CD14-positive monocyte (primary cell): ENCODE results near the gene BRD8. TPM values are rescaled to one million over a fixed set of nuclear protein-coding genes. Genes with fewer than 3 reads are reported as not detected.

Source experiments
- DNase-seq, 3 donors: peaks; one replicate each; pipeline ENCODE4 v3.0.0-alpha.2; 2011 to 2022
- H2AFZ ChIP-seq: 2 replicates; pipeline ENCODE4 v1.6.0; 2012; ENCODE audit warnings: mild to moderate bottlenecking, low read depth, low read length, inconsistent platforms; ENCODE audit not compliant: insufficient read depth, poor library complexity, severe bottlenecking
- H3K27ac ChIP-seq, 2 donors: 1 replicate in 1 of 2; 2 replicates in 1 of 2; pipeline ENCODE4 v1.5.1; 2012 to 2013; ENCODE audit warnings: low read length in 2 of 2, control low read depth in 1 of 2, inconsistent platforms in 1 of 2, low read depth in 1 of 2, mild to moderate bottlenecking in 1 of 2
- H3K27me3 ChIP-seq, 2 donors: one replicate each; pipeline versions ENCODE4 v1.6.0 to v1.6.1; 2011 to 2013; ENCODE audit warnings: low read length in 2 of 2; ENCODE audit not compliant: control insufficient read depth in 2 of 2, insufficient read depth in 2 of 2
- H3K36me3 ChIP-seq, 2 donors: replicated peaks in 1 of 2; 1 replicate in 1 of 2; 2 replicates in 1 of 2; pipeline versions ENCODE4 v1.5.1 to v1.6.1; 2012 to 2013; ENCODE audit warnings: low read length in 2 of 2, control low read depth in 1 of 2, inconsistent platforms in 1 of 2, mild to moderate bottlenecking in 1 of 2; ENCODE audit not compliant: insufficient read depth in 2 of 2, control insufficient read depth in 1 of 2
- H3K4me1 ChIP-seq, 2 donors: 1 replicate in 1 of 2; 2 replicates in 1 of 2; pipeline versions ENCODE4 v1.5.1 to v1.6.1; 2012 to 2013; ENCODE audit warnings: low read length in 2 of 2, control low read depth in 1 of 2, inconsistent platforms in 1 of 2, mild to moderate bottlenecking in 1 of 2, moderate library complexity in 1 of 2; ENCODE audit not compliant: insufficient read depth in 2 of 2, control insufficient read depth in 1 of 2
- H3K4me2 ChIP-seq: replicated peaks from 2 replicates; pipeline ENCODE3; 2012; ENCODE audit warnings: low read length, moderate library complexity, mild to moderate bottlenecking; ENCODE audit not compliant: poor library complexity, severe bottlenecking; ENCODE audit errors: extremely low read depth
- H3K4me3 ChIP-seq, 3 experiments: fragments of 200-600 bp in 1 of 3; sonication (generic) in 1 of 3; replicated peaks in 1 of 3; 1 replicate in 2 of 3; 2 replicates in 1 of 3; pipeline ENCODE4 v1.5.1; 2011 to 2013; ENCODE audit warnings: low read length in 3 of 3, mild to moderate bottlenecking in 3 of 3, control low read depth in 2 of 3, low read depth in 2 of 3, inconsistent platforms in 1 of 3, moderate library complexity in 1 of 3
- H3K79me2 ChIP-seq: 2 replicates; pipeline ENCODE4 v1.6.0; 2012; ENCODE audit warnings: mild to moderate bottlenecking, control low read depth, inconsistent platforms, low read length, moderate library complexity; ENCODE audit not compliant: insufficient read depth
- H3K9ac ChIP-seq: 2 replicates; pipeline ENCODE4 v1.6.0; 2017; ENCODE audit warnings: low read length, mild to moderate bottlenecking; ENCODE audit not compliant: insufficient read depth, poor library complexity, severe bottlenecking
- H3K9me3 ChIP-seq, 2 donors: replicated peaks in 1 of 2; 1 replicate in 1 of 2; 2 replicates in 1 of 2; pipeline versions ENCODE4 v1.5.1 to v1.6.1; 2012 to 2013; ENCODE audit warnings: low read length in 2 of 2, control low read depth in 1 of 2; ENCODE audit not compliant: control insufficient read depth in 1 of 2, insufficient read depth in 1 of 2
- H4K20me1 ChIP-seq: 2 replicates; pipeline ENCODE4 v1.6.0; 2012; ENCODE audit warnings: mild to moderate bottlenecking, low read length, control low read depth, moderate library complexity; ENCODE audit not compliant: insufficient read depth
- H3K27ac Mint-ChIP-seq, 7 donors: one replicate each; pipeline ENCODE4 v1.8.0; 2020; ENCODE audit warnings: mild to moderate bottlenecking in 7 of 7, mixed read lengths in 7 of 7, moderate library complexity in 6 of 7, inconsistent platforms in 2 of 7
- H3K27me3 Mint-ChIP-seq, 3 donors: one replicate each; pipeline ENCODE4 v1.8.0; 2021 to 2022; ENCODE audit warnings: low read depth in 3 of 3, mild to moderate bottlenecking in 3 of 3, mixed read lengths in 3 of 3, moderate library complexity in 3 of 3, inconsistent platforms in 1 of 3
- H3K36me3 Mint-ChIP-seq, 2 donors: one replicate each; pipeline ENCODE4 v1.8.0; 2020; ENCODE audit warnings: mixed read lengths in 2 of 2, inconsistent platforms in 1 of 2, mild to moderate bottlenecking in 1 of 2
- H3K4me1 Mint-ChIP-seq: one replicate; pipeline ENCODE4 v1.8.0; 2020; ENCODE audit warnings: mild to moderate bottlenecking, mixed read lengths
- H3K4me3 Mint-ChIP-seq, 2 donors: one replicate each; pipeline ENCODE4 v1.8.0; 2020; ENCODE audit warnings: mild to moderate bottlenecking in 2 of 2, mixed read lengths in 2 of 2, moderate library complexity in 1 of 2
- H3K9me3 Mint-ChIP-seq, 7 donors: one replicate each; pipeline ENCODE4 v1.8.0; 2020 to 2022; ENCODE audit warnings: mixed read lengths in 7 of 7, mild to moderate bottlenecking in 6 of 7, moderate library complexity in 6 of 7, inconsistent platforms in 2 of 7
- CTCF ChIP-seq: fragments of 200-600 bp; IDR thresholded peaks from one replicate; pipeline ENCODE4 v1.8.0; 2022; ENCODE audit warnings: antibody characterized with exemption, mild to moderate bottlenecking
- WGBS: methylation state at CpG from one replicate; pipeline ENCODE4 v1.1.5; 2013; ENCODE audit warnings: missing lambda C conversion rate; ENCODE audit not compliant: insufficient coverage; 5-methylcytosine and 5-hydroxymethylcytosine counted together
- intact Hi-C, 2 donors: fragments of 100-400 bp; cut with micrococcal nuclease; formaldehyde crosslinking; loops; one replicate each; pipeline versions ENCODE4 v1.15.0 to v1.15.1; 2023
- polyA plus RNA-seq, 3 donors: library from polyadenylated mRNA; depleted of rRNA in 1 of 3; unstranded in 2 of 3; stranded (reverse) in 1 of 3; fragments of 300-500 nt in 2 of 3; fragments of >200 nt in 1 of 3; fragmentation: Illumina TruSeq in 2 of 3; gene quantifications; 1 replicate in 2 of 3; 2 replicates in 1 of 3; pipeline ENCODE4 v1.2.3, GENCODE V29; 2012 to 2021

BRD8 gene
- polyA plus RNA-seq, 3 donors, result 9.8 to 19.6 (median 17.6) TPM

- no peak for DNase-seq
- Histone ChIP-seq H3K9ac (no peak overlapping the region), H3K9me3 (no peaks in the 10 kb centered on the region), H3K36me3 (no peaks in the 10 kb centered on the region), H3K4me1 (peaks cover 11 to 12% of the 10 kb centered on the region in 2 donors), H3K4me3 (no peak overlapping the region), H3K27ac (no peak overlapping the region), H3K79me2 (no peaks in the 10 kb centered on the region), H4K20me1 (no peaks in the 10 kb centered on the region), H2AFZ (no peak overlapping the region), H3K4me2 (no peak overlapping the region), H3K27me3 (no peaks in the 10 kb centered on the region)
- peaks cover 5 to 10% (median 9%) of the 10 kb centered on the region in 3 donors for H3K27me3 Mint-ChIP-seq
- H3K4me3 Mint-ChIP-seq, result no peak overlapping the region
- H3K27ac Mint-ChIP-seq, result no peak overlapping the region
- intact Hi-C loops, result no loop called here
- no peaks in the 10 kb centered on the region for H3K36me3 Mint-ChIP-seq
- WGBS, result no CpG with 5 or more reads among the region's 3 CpGs
- H3K4me1 Mint-ChIP-seq, result peaks cover 17% of the 10 kb centered on the region
- peaks cover 0 to 7% (median 0%) of the 10 kb centered on the region in 7 donors for H3K9me3 Mint-ChIP-seq
- TF ChIP-seq CTCF, result no peak
Observed at GRCh38 chr5:138103319-138103637, 75.2 kb downstream of the BRD8 start.

DNA sequence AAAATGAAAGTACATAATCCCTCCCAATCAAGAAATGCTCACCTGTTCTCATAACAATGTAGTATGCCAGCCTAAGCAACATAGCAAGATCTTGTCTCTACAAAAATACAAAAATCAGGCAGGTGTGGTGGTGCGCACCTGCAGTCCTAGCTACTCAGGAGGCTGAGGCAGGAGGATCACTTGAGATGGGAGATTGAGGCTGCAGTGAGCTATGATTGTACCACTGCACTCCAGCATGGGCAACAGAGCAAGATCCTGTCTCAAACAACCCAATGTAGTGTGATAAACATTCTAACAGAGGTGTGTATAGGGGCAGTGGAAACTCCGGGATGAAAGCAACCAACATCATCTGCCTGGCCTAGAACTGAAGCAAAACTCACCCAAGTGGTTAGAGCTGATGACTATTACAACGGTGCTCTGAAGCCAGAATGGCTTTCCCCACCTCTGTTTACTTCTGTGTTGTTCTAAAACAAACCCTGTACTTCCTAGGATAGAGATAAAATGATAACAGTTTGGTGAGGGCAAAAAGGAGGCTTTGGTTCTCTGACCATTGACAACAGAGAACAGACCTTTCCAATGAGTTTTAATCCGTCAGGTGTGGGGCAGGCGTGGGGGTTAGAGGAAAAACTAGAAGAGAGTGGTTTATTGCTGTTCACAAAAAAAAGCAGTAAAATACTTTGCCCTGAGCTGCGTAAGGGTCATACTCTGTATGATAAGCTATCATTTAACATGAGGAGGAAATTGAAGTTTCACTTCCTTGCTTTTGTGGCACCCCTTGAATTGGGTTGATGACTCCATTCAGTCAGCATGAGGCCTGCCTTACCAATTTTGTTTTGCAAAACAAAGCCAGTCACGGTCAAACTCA lies 75.7 kb downstream of the BRD8 start:
- no peak overlapping the region for H3K4me2 ChIP-seq
- TF ChIP-seq CTCF, result no peak
- intact Hi-C loops, result no loop called here
- H3K4me3 ChIP-seq, result no peak overlapping the region
- Mint-ChIP-seq H3K4me3 (peak overlapping the region in 1 of 2 donors; percentile 16), H3K27me3 (peaks cover 5 to 11% (median 10%) of the 10 kb centered on the region in 3 donors), H3K9me3 (peaks cover 0 to 7% (median 0%) of the 10 kb centered on the region in 7 donors), H3K36me3 (no peaks in the 10 kb centered on the region), H3K4me1 (peaks cover 17% of the 10 kb centered on the region), H3K27ac (peak overlapping the region in 3 of 7 donors; percentile 31 to 42 (median 40))
- 13% methylated on average over 4 of the region's 7 CpGs for WGBS
- no peaks in the 10 kb centered on the region for H3K9me3 ChIP-seq
- H4K20me1 ChIP-seq, result no peaks in the 10 kb centered on the region
- H3K27ac ChIP-seq, result no peak overlapping the region
- no peak overlapping the region for H2AFZ ChIP-seq
- no peaks in the 10 kb centered on the region for H3K36me3 ChIP-seq
- peaks cover 11 to 12% of the 10 kb centered on the region in 2 donors for H3K4me1 ChIP-seq
- peak; percentile 14 to 32 (median 21) for DNase-seq
- no peaks in the 10 kb centered on the region for H3K79me2 ChIP-seq
- no peak overlapping the region for H3K9ac ChIP-seq
- H3K27me3 ChIP-seq, result no peaks in the 10 kb centered on the region
